LNCAP (cell line): ENCODE measurements around the gene CR1.

Experiments used
- TF ChIP-seq, protein P1 (sequence below): fragments of 450-650 bp; IDR thresholded peaks from 2 replicates; pipeline ENCODE4 v1.5.1; 2017; ENCODE audit warnings: mild to moderate bottlenecking

CR1 gene

DNA sequence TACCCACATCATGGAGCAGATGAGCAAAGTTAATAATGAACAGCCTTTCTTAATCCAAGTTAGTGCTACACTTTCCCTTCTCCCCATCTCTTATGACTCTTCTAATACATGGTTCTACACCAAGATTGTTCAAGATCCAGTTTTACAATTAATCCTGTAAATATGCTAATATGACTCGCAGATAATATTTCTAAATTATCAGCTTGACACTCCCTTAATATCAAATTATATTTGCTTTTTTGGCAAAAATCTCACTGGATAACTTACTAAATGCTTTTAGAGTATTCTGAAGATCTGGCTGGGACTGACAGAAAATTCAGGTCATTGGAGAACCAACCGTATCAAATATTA, 124.6 kb downstream of the CR1 start:
- TF ChIP-seq, protein P1, sequence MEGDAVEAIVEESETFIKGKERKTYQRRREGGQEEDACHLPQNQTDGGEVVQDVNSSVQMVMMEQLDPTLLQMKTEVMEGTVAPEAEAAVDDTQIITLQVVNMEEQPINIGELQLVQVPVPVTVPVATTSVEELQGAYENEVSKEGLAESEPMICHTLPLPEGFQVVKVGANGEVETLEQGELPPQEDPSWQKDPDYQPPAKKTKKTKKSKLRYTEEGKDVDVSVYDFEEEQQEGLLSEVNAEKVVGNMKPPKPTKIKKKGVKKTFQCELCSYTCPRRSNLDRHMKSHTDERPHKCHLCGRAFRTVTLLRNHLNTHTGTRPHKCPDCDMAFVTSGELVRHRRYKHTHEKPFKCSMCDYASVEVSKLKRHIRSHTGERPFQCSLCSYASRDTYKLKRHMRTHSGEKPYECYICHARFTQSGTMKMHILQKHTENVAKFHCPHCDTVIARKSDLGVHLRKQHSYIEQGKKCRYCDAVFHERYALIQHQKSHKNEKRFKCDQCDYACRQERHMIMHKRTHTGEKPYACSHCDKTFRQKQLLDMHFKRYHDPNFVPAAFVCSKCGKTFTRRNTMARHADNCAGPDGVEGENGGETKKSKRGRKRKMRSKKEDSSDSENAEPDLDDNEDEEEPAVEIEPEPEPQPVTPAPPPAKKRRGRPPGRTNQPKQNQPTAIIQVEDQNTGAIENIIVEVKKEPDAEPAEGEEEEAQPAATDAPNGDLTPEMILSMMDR: peak; percentile 22; the same call in 1 of the 2 replicates

- TF ChIP-seq, protein P1: no peak
Measured at GRCh38 chr1:207626972-207627337, 131.0 kb downstream of the CR1 start.

- TF ChIP-seq, protein P1: no peak
Measured at GRCh38 chr1:207627496-207627895, 131.5 kb downstream of the CR1 start.

- TF ChIP-seq, protein P1: no peak
Measured at GRCh38 chr1:207628776-207629175, 132.8 kb downstream of the CR1 start.

GRCh38 chr1:207631137-207631536, 135.2 kb downstream of the CR1 start:
- TF ChIP-seq, protein P1: no peak

- TF ChIP-seq, protein P1: no peak
Measured at GRCh38 chr1:207633226-207633625, 137.3 kb downstream of the CR1 start.

DNA sequence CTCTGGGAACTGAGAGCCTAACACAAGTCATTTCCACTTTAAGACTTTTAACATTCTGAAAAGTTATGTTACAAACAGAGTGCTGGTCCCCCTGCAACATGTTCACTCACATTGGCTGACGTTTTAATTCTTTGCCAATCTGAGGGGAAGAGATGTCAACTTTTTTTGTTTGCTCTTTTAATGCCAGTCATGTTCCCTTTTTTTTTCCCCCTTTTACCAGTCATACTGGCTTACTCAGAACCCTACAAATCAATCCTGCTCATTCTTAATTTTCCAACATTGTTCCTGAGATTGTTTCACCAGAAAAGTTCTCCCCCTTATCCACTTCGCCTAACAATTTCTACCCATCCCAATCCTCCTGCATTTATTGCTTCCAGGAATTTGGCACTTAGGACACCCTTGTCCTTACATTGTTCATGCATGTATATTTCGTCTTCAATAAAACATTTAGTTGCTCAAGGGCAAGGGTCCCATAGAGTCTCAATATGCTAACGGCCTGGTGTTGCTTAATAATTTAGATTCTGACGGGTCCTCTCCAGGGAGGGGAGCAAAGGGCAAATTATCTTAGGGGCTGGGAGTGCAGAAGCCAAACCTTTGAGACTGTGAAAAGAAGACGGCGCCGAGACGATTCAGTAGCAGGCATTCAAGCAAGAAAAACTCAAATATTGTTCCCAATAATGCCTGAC, 148.4 kb downstream of the CR1 start:
- TF ChIP-seq, protein P1: no peak
